Activated CD4-positive, alpha-beta memory T cell treated with anti-CD3 and anti-CD28 coated beads for 36 hours (primary cell): ENCODE measurements around the gene ATP6V1G2. TPM values are rescaled to one million over a fixed set of nuclear protein-coding genes. Genes with fewer than 3 reads are reported as not detected.

ENCODE experiments used
- CTCF ChIA-PET: fragments of 350-600 bp; sonication (Branson Sonifier 250); formaldehyde crosslinking; loops from one replicate; lab custom pipeline; 2021; ENCODE audit warnings: antibody characterized with exemption, inconsistent platforms; lab: Charles Lee
- POLR2A ChIA-PET: fragments of 350-600 bp; sonication (Branson Sonifier 250); formaldehyde crosslinking; loops from one replicate; lab custom pipeline; 2021; ENCODE audit warnings: antibody characterized with exemption; lab: Charles Lee
- DNase-seq: peaks from one replicate; pipeline ENCODE4 v3.0.0-alpha.2; 2020
- H3K27ac Mint-ChIP-seq: one replicate; pipeline ENCODE4 v1.8.0; 2021; ENCODE audit warnings: mixed read lengths
- H3K27me3 Mint-ChIP-seq: one replicate; pipeline ENCODE4 v1.8.0; 2021; ENCODE audit warnings: mixed read lengths
- H3K36me3 Mint-ChIP-seq: one replicate; pipeline ENCODE4 v1.8.0; 2021; ENCODE audit warnings: mixed read lengths
- H3K4me1 Mint-ChIP-seq: one replicate; pipeline ENCODE4 v1.8.0; 2021; ENCODE audit warnings: low read depth, mixed read lengths
- H3K4me3 Mint-ChIP-seq: one replicate; pipeline ENCODE4 v1.8.0; 2021; ENCODE audit warnings: mild to moderate bottlenecking, mixed read lengths
- H3K9me3 Mint-ChIP-seq: one replicate; pipeline ENCODE4 v1.8.0; 2021; ENCODE audit warnings: mixed read lengths
- intact Hi-C: fragments of 100-400 bp; cut with micrococcal nuclease; formaldehyde crosslinking; loops from one replicate; pipeline ENCODE4 v1.15.1; 2023
- total RNA-seq, 2 experiments: library from RNA; stranded (reverse); gene quantifications; one replicate each; pipeline ENCODE4 v1.2.3, GENCODE V29; 2021

Gene ATP6V1G2
- total RNA-seq, 2 experiments from 2014 or later, result 1.4 to 1.6 TPM

- intact Hi-C loops, result loop anchor here (1.0 to 2.0 kb wide), 2 partner anchors 16 to 35 kb away; partner anchors contain the start of genes ATP6V1G2 and NFKBIL1
- DNase-seq, result peak; percentile 39
- ChIA-PET POLR2A (interaction anchor here (0.6 to 18.2 kb wide), 7 partner anchors 10 to 70 kb away, joined by 3 to 259 read pairs (median 115); partner anchors contain the start of genes ATP6V1G2, BAG6, DDX39B and LTA), CTCF (interaction anchor here (0.8 to 28.8 kb wide), 9 partner anchors 7 to 225 kb away, joined by 3 to 1658 read pairs (median 5); partner anchors contain the start of genes ATP6V1G2, DDX39B, LSM2 and LST1)
- Mint-ChIP-seq H3K9me3 (no peaks in the 10 kb centered on the region), H3K27me3 (no peaks in the 10 kb centered on the region), H3K36me3 (peaks cover 42% of the 10 kb centered on the region), H3K4me1 (peaks cover 52% of the 10 kb centered on the region), H3K27ac (peak overlapping the region; percentile 92), H3K4me3 (peak overlapping the region; percentile 97)
These were observed 35.2 kb upstream of the ATP6V1G2 start for GRCh38 chr6:31581434-31582229.

GRCh38 chr6:31580807-31581433 lies 34.5 kb upstream of the ATP6V1G2 start:
- intact Hi-C loops, result loop anchor here (1.0 to 2.0 kb wide), 4 partner anchors 9 to 34 kb away; partner anchors contain the start of genes ATP6V1G2, LTA and NFKBIL1
- Mint-ChIP-seq H3K36me3 (peaks cover 49% of the 10 kb centered on the region), H3K4me1 (peaks cover 44% of the 10 kb centered on the region), H3K9me3 (no peaks in the 10 kb centered on the region), H3K27me3 (no peaks in the 10 kb centered on the region), H3K27ac (peak overlapping the region; percentile 92), H3K4me3 (peak overlapping the region; percentile 97)
- POLR2A ChIA-PET, result interaction anchor here (1.2 to 18.2 kb wide), 7 partner anchors 8 to 71 kb away, joined by 3 to 259 read pairs (median 115); partner anchors contain the start of genes ATP6V1G2, BAG6, DDX39B and LTA
- CTCF ChIA-PET, result interaction anchor here (0.8 to 28.8 kb wide), 9 partner anchors 11 to 226 kb away, joined by 3 to 1658 read pairs (median 5); partner anchors contain the start of genes ATP6V1G2, DDX39B, LSM2 and LST1
- DNase-seq, result peak; percentile 92

- ChIA-PET POLR2A (interaction anchor here (1.2 to 18.2 kb wide), 7 partner anchors 9 to 72 kb away, joined by 3 to 259 read pairs (median 115); partner anchors contain the start of genes ATP6V1G2, BAG6, DDX39B and LTA), CTCF (interaction anchor here (0.9 to 28.8 kb wide), 8 partner anchors 11 to 87 kb away, joined by 3 to 1658 read pairs (median 5); partner anchors contain the start of genes ATP6V1G2, DDX39B, LST1 and LTA)
- Mint-ChIP-seq H3K27me3 (peaks cover under 1% of the 10 kb centered on the region), H3K4me3 (peak overlapping the region; percentile 97), H3K9me3 (no peaks in the 10 kb centered on the region), H3K36me3 (peaks cover 55% of the 10 kb centered on the region), H3K27ac (peak overlapping the region; percentile 92), H3K4me1 (peaks cover 41% of the 10 kb centered on the region)
- peak; percentile 30 for DNase-seq
- intact Hi-C loops, result loop anchor here (1.0 to 2.0 kb wide), 3 partner anchors 8 to 34 kb away; partner anchors contain the start of genes ATP6V1G2, LTA and NFKBIL1
These were observed 34.0 kb upstream of the ATP6V1G2 start for GRCh38 chr6:31580438-31580740.

- DNase-seq, result peak; percentile 55
- intact Hi-C loops, result loop anchor here (1.0 to 10.0 kb wide), 7 partner anchors 7 to 1275 kb away; partner anchors contain the start of genes ATP6V1G2, GPSM3, HLA-C and LTA
- peaks cover 2% of the 10 kb centered on the region for H3K27me3 Mint-ChIP-seq
- H3K4me3 Mint-ChIP-seq, result peak overlapping the region; percentile 97
- POLR2A ChIA-PET, result interaction anchor here (1.2 to 18.2 kb wide), 8 partner anchors 8 to 72 kb away, joined by 3 to 259 read pairs (median 61); partner anchors contain the start of genes ATP6V1G2, BAG6, DDX39B and LTA
- H3K9me3 Mint-ChIP-seq, result no peaks in the 10 kb centered on the region
- H3K27ac Mint-ChIP-seq, result peak overlapping the region; percentile 92
- H3K36me3 Mint-ChIP-seq, result peaks cover 57% of the 10 kb centered on the region
- CTCF ChIA-PET, result interaction anchor here (0.9 to 28.8 kb wide), 7 partner anchors 10 to 87 kb away, joined by 3 to 1658 read pairs (median 5); partner anchors contain the start of genes ATP6V1G2, DDX39B, LST1 and LTA
- peaks cover 45% of the 10 kb centered on the region for H3K4me1 Mint-ChIP-seq
These were observed 33.4 kb upstream of the ATP6V1G2 start for GRCh38 chr6:31579546-31580437.

GRCh38 chr6:31579119-31579505 lies 32.7 kb upstream of the ATP6V1G2 start:
- no peaks in the 10 kb centered on the region for H3K9me3 Mint-ChIP-seq
- peaks cover 60% of the 10 kb centered on the region for H3K36me3 Mint-ChIP-seq
- peaks cover 45% of the 10 kb centered on the region for H3K4me1 Mint-ChIP-seq
- intact Hi-C loops, result loop anchor here (1.0 to 10.0 kb wide), 4 partner anchors 11 to 1276 kb away; partner anchors contain the start of genes GPSM3, HLA-C, PBX2 and PSMB9
- H3K4me3 Mint-ChIP-seq, result peak overlapping the region; percentile 97
- ChIA-PET CTCF (interaction anchor here (9.1 to 28.8 kb wide), 3 partner anchors 9 to 27 kb away, joined by 95 to 1658 read pairs (median 740); partner anchors contain the start of genes ATP6V1G2, DDX39B, LST1 and LTA), POLR2A (interaction anchor here (2.1 to 18.2 kb wide), 6 partner anchors 4 to 38 kb away, joined by 6 to 259 read pairs (median 174); partner anchors contain the start of genes ATP6V1G2, DDX39B, LST1 and LTA)
- H3K27ac Mint-ChIP-seq, result peak overlapping the region; percentile 92
- DNase-seq, result peak; percentile 35
- peaks cover 2% of the 10 kb centered on the region for H3K27me3 Mint-ChIP-seq

GRCh38 chr6:31578184-31579118 lies 32.0 kb upstream of the ATP6V1G2 start:
- H3K27me3 Mint-ChIP-seq, result peaks cover 2% of the 10 kb centered on the region
- no peaks in the 10 kb centered on the region for H3K9me3 Mint-ChIP-seq
- H3K27ac Mint-ChIP-seq, result peak overlapping the region; percentile 92
- H3K36me3 Mint-ChIP-seq, result peaks cover 65% of the 10 kb centered on the region
- POLR2A ChIA-PET, result interaction anchor here (1.0 to 18.2 kb wide), 7 partner anchors 5 to 42 kb away, joined by 3 to 259 read pairs (median 125); partner anchors contain the start of genes ATP6V1G2, DDX39B, LST1 and LTA
- peak overlapping the region; percentile 97 for H3K4me3 Mint-ChIP-seq
- intact Hi-C loops, result loop anchor here (1.0 to 10.0 kb wide), 4 partner anchors 10 to 1276 kb away; partner anchors contain the start of genes GPSM3, HLA-C, PBX2 and PSMB9
- peak; percentile 37 for DNase-seq
- H3K4me1 Mint-ChIP-seq, result peaks cover 47% of the 10 kb centered on the region
- CTCF ChIA-PET, result interaction anchor here (17.5 to 28.8 kb wide), 2 partner anchors 14 to 26 kb away, joined by 740 to 1658 read pairs; partner anchors contain the start of genes ATP6V1G2, DDX39B, LST1 and NCR3

- Mint-ChIP-seq H3K9me3 (no peaks in the 10 kb centered on the region), H3K36me3 (peaks cover 71% of the 10 kb centered on the region), H3K4me1 (peaks cover 44% of the 10 kb centered on the region), H3K27me3 (peaks cover 2% of the 10 kb centered on the region), H3K4me3 (peak overlapping the region; percentile 97), H3K27ac (peak overlapping the region; percentile 99)
- intact Hi-C loops, result loop anchor here (5.0 to 10.0 kb wide), 3 partner anchors 305 to 1277 kb away; partner anchors contain the start of genes GPSM3, HLA-C, PBX2 and PSMB9
- DNase-seq, result peak; percentile 14
- POLR2A ChIA-PET, result interaction anchor here (0.9 to 18.2 kb wide), 9 partner anchors 5 to 87 kb away, joined by 3 to 259 read pairs (median 115); partner anchors contain the start of genes ATP6V1G2, DDX39B, GPANK1 and LST1
- CTCF ChIA-PET, result interaction anchor here (1.6 to 28.8 kb wide), 3 partner anchors 9 to 25 kb away, joined by 7 to 1658 read pairs (median 740); partner anchors contain the start of genes ATP6V1G2, DDX39B, LST1 and NCR3
These were observed 31.2 kb upstream of the ATP6V1G2 start for GRCh38 chr6:31577579-31577966.

GRCh38 chr6:31576897-31577578 lies 30.6 kb upstream of the ATP6V1G2 start:
- POLR2A ChIA-PET, result interaction anchor here (0.9 to 18.2 kb wide), 10 partner anchors 5 to 236 kb away, joined by 3 to 259 read pairs (median 74); partner anchors contain the start of genes ATP6V1G2, DDX39B, GPANK1 and LST1

More at GRCh38 chr6:31576897-31577578, 30.6 kb upstream of the ATP6V1G2 start:
- Mint-ChIP-seq H3K27ac (peak overlapping the region; percentile 99), H3K9me3 (no peaks in the 10 kb centered on the region), H3K36me3 (peaks cover 74% of the 10 kb centered on the region), H3K4me3 (peak overlapping the region; percentile 97), H3K4me1 (peaks cover 41% of the 10 kb centered on the region), H3K27me3 (peaks cover 2% of the 10 kb centered on the region)
- peak; percentile 85 for DNase-seq
- intact Hi-C loops, result loop anchor here (5.0 to 10.0 kb wide), 3 partner anchors 305 to 1278 kb away; partner anchors contain the start of genes GPSM3, HLA-C, PBX2 and PSMB9
- CTCF ChIA-PET, result interaction anchor here (1.1 to 28.8 kb wide), 4 partner anchors 8 to 24 kb away, joined by 4 to 1658 read pairs (median 374); partner anchors contain the start of genes ATP6V1G2, DDX39B, LST1 and NCR3
